Prostate gland (tissue), 2 donors: ENCODE data around the gene VSNL1. TPM values are rescaled to one million over a fixed set of nuclear protein-coding genes. Genes with fewer than 3 reads are reported as not detected.

ENCODE experiments used
- DNase-seq: peaks from one replicate; pipeline ENCODE4 v3.0.0-alpha.2; 2019; ENCODE audit warnings: low spot score
- H3K27ac ChIP-seq, 2 donors: fragments of 200-600 bp; sonication (generic); 2 replicates each; pipeline ENCODE4 v1.5.1; 2017 to 2019
- H3K27me3 ChIP-seq: fragments of 200-600 bp; sonication (generic); replicated peaks from 2 replicates; pipeline ENCODE4 v1.5.1; 2019; ENCODE audit not compliant: insufficient read depth
- H3K36me3 ChIP-seq, 2 donors: fragments of 200-600 bp; sonication (generic); 1 replicate in 1 of 2; 2 replicates in 1 of 2; pipeline versions ENCODE4 v1.5.1 to v1.8.1; 2017 to 2019
- H3K4me1 ChIP-seq: fragments of 200-600 bp; sonication (generic); replicated peaks from 2 replicates; pipeline ENCODE4 v1.5.1; 2019
- H3K4me3 ChIP-seq, 2 donors: fragments of 200-600 bp; sonication (generic); 2 replicates each; pipeline ENCODE4 v1.5.1; 2017 to 2019
- H3K9me3 ChIP-seq: fragments of 200-600 bp; sonication (generic); 2 replicates; pipeline ENCODE4 v1.5.1; 2017
- CTCF ChIP-seq, 4 experiments: fragments of 200-600 bp in 2 of 4; fragments of 450-650 bp in 2 of 4; sonication (generic) in 2 of 4; IDR thresholded peaks; 1 replicate in 3 of 4; 2 replicates in 1 of 4; pipeline ENCODE4 v1.5.1; 2016 to 2019; ENCODE audit warnings: antibody characterized with exemption in 4 of 4, mild to moderate bottlenecking in 2 of 4, moderate library complexity in 2 of 4
- POLR2A ChIP-seq: fragments of 450-650 bp; IDR thresholded peaks from one replicate; pipeline ENCODE4 v1.6.1; 2016; ENCODE audit warnings: antibody characterized with exemption, mild to moderate bottlenecking
- POLR2AphosphoS5 ChIP-seq: sonication (generic); formaldehyde crosslinking; IDR thresholded peaks from one replicate; pipeline ENCODE4 v1.6.1; 2017; ENCODE audit warnings: antibody characterized with exemption
- WGBS: methylation state at CpG from one replicate; pipeline ENCODE4 v1.1.5; 2018; 5-methylcytosine and 5-hydroxymethylcytosine counted together
- intact Hi-C: fragments of 100-400 bp; cut with DNase I; formaldehyde crosslinking; loops from one replicate; pipeline ENCODE4 v1.14.2; 2022
- total RNA-seq, 2 donors: library from RNA; depleted of rRNA; stranded (reverse); fragments of >200 nt; gene quantifications; one replicate each; pipeline ENCODE4 v1.1.0, GENCODE V29; 2016

The VSNL1 gene
- total RNA-seq, 2 donors from 2014 or later = 4.4 to 11.7 TPM

- H3K27me3 ChIP-seq = no peaks in the 10 kb centered on the region
- no peaks in the 10 kb centered on the region for H3K4me1 ChIP-seq
- H3K4me3 ChIP-seq = no peak overlapping the region
- H3K27ac ChIP-seq = no peak overlapping the region
- DNase-seq = no peak
- intact Hi-C loops = no loop called here
- no peaks in the 10 kb centered on the region for H3K9me3 ChIP-seq
- no peaks in the 10 kb centered on the region for H3K36me3 ChIP-seq
- no peak for TF ChIP-seq POLR2A
- no peak for TF ChIP-seq CTCF (IDR thresholded peaks at IDR 0.05)
- TF ChIP-seq POLR2AphosphoS5 = no peak
Measured at GRCh38 chr2:17515652-17516051, 24.8 kb upstream of the VSNL1 start.

GRCh38 chr2:17517481-17518211 is 22.9 kb upstream of the VSNL1 start:
- intact Hi-C loops = no loop called here
- Histone ChIP-seq H3K27ac (no peak overlapping the region), H3K9me3 (no peaks in the 10 kb centered on the region), H3K36me3 (no peaks in the 10 kb centered on the region), H3K27me3 (no peaks in the 10 kb centered on the region), H3K4me3 (peak overlapping the region; percentile 17 to 21), H3K4me1 (no peaks in the 10 kb centered on the region)
- WGBS = 37% methylated on average over 8 of the region's 8 CpGs
- TF ChIP-seq CTCF (IDR thresholded peaks at IDR 0.05) = no peak
- no peak for TF ChIP-seq POLR2A
- TF ChIP-seq POLR2AphosphoS5 = no peak
- no peak for DNase-seq

GRCh38 chr2:17518212-17519154 is 22.0 kb upstream of the VSNL1 start, which contains the start of gene RAD51AP2:
TSS of gene RAD51AP2 (minus strand) at chr2:17518440. CDS start at chr2:17518415, 25 bp downstream.
- intact Hi-C loops = no loop called here
- Histone ChIP-seq H3K27me3 (no peaks in the 10 kb centered on the region), H3K36me3 (no peaks in the 10 kb centered on the region), H3K9me3 (no peaks in the 10 kb centered on the region), H3K4me1 (no peaks in the 10 kb centered on the region), H3K27ac (no peak within 1 kb of the TSS), H3K4me3 (peak within 1 kb of the TSS; percentile 17 to 21)
- DNase-seq = peak; percentile 73
- 5% methylated on average over 36 of the region's 38 CpGs for WGBS
- no peak for TF ChIP-seq CTCF (IDR thresholded peaks at IDR 0.05)
- peak; percentile 22 for TF ChIP-seq POLR2AphosphoS5
- TF ChIP-seq POLR2A = peak; percentile 50

- DNase-seq = no peak
- no peaks in the 10 kb centered on the region for H3K36me3 ChIP-seq
- H3K27ac ChIP-seq = no peak overlapping the region
- H3K27me3 ChIP-seq = no peaks in the 10 kb centered on the region
- H3K4me3 ChIP-seq = no peak overlapping the region
- no peaks in the 10 kb centered on the region for H3K4me1 ChIP-seq
- intact Hi-C loops = no loop called here
- H3K9me3 ChIP-seq = no peaks in the 10 kb centered on the region
- TF ChIP-seq POLR2AphosphoS5 (no peak), CTCF (IDR thresholded peaks at IDR 0.05) (no peak), POLR2A (no peak)
Measured at GRCh38 chr2:17519486-17519885, 21.0 kb upstream of the VSNL1 start.
